Neuronal stem cell (in vitro differentiated cells): Measurements from ENCODE around the gene SNX25. TPM values are rescaled to one million over a fixed set of nuclear protein-coding genes. Genes with fewer than 3 reads are reported as not detected.

Experiments
- DNase-seq: peaks from one replicate; pipeline ENCODE4 v3.0.0-alpha.2; 2013; ENCODE audit warnings: low spot score
- H2AFZ ChIP-seq: one replicate; pipeline ENCODE4 v1.6.1; 2013; ENCODE audit warnings: mild to moderate bottlenecking, low read length, inconsistent platforms
- H2AK5ac ChIP-seq: 2 replicates; pipeline ENCODE4 v1.6.1; 2013; ENCODE audit warnings: low read depth, mild to moderate bottlenecking, inconsistent platforms, low read length, moderate library complexity, mixed read lengths
- H2BK120ac ChIP-seq: 2 replicates; pipeline ENCODE4 v1.6.1; 2013; ENCODE audit warnings: low read depth, mild to moderate bottlenecking, inconsistent platforms, low read length, moderate library complexity, mixed read lengths
- H2BK12ac ChIP-seq: one replicate; pipeline ENCODE4 v1.6.1; 2013; ENCODE audit warnings: low read length, inconsistent platforms
- H2BK15ac ChIP-seq: 2 replicates; pipeline ENCODE4 v1.6.1; 2013; ENCODE audit warnings: mild to moderate bottlenecking, low read length, inconsistent platforms, mixed read lengths
- H2BK5ac ChIP-seq: one replicate; pipeline ENCODE4 v1.6.1; 2013; ENCODE audit warnings: inconsistent platforms, mild to moderate bottlenecking, low read length, moderate library complexity
- H3K14ac ChIP-seq: one replicate; pipeline ENCODE4 v1.6.1; 2013; ENCODE audit warnings: low read length, inconsistent platforms
- H3K18ac ChIP-seq: 2 replicates; pipeline ENCODE4 v1.6.1; 2013; ENCODE audit warnings: low read length, inconsistent platforms
- H3K23ac ChIP-seq: 2 replicates; pipeline ENCODE4 v1.6.1; 2013; ENCODE audit warnings: low read depth, mild to moderate bottlenecking, mixed read lengths, low read length, inconsistent platforms; ENCODE audit not compliant: poor library complexity
- H3K27ac ChIP-seq: replicated peaks from 3 replicates; pipeline ENCODE4 v1.5.1; 2013; ENCODE audit warnings: low read length, inconsistent platforms
- H3K27me3 ChIP-seq, 3 experiments: 2 replicates each; pipeline ENCODE4 v1.6.1; 2013; ENCODE audit warnings: low read length in 3 of 3, mild to moderate bottlenecking in 2 of 3, inconsistent platforms in 1 of 3, low read depth in 1 of 3, mixed read lengths in 1 of 3, moderate library complexity in 1 of 3; ENCODE audit not compliant: control insufficient read depth in 3 of 3, insufficient read depth in 3 of 3
- H3K36me3 ChIP-seq, 2 donors: replicated peaks in 1 of 2; 2 replicates each; pipeline ENCODE4 v1.6.1; 2013; ENCODE audit warnings: low read length in 2 of 2; ENCODE audit not compliant: control insufficient read depth in 2 of 2, insufficient read depth in 2 of 2
- H3K4ac ChIP-seq: 2 replicates; pipeline ENCODE4 v1.6.1; 2013; ENCODE audit warnings: inconsistent platforms, mild to moderate bottlenecking, low read length, moderate library complexity
- H3K4me1 ChIP-seq, 2 donors: 1 replicate in 1 of 2; 2 replicates in 1 of 2; pipeline ENCODE4 v1.6.1; 2013; ENCODE audit warnings: low read length in 2 of 2, low read depth in 1 of 2; ENCODE audit not compliant: control insufficient read depth in 2 of 2, insufficient read depth in 1 of 2
- H3K4me2 ChIP-seq: one replicate; pipeline ENCODE4 v1.6.1; 2013; ENCODE audit warnings: mild to moderate bottlenecking, low read length, inconsistent platforms; ENCODE audit not compliant: insufficient read depth, poor library complexity, severe bottlenecking
- H3K4me3 ChIP-seq, 2 donors: 2 replicates each; pipeline ENCODE4 v1.5.1; 2013; ENCODE audit warnings: low read length in 2 of 2, mild to moderate bottlenecking in 2 of 2, inconsistent platforms in 1 of 2, moderate library complexity in 1 of 2
- H3K79me1 ChIP-seq: one replicate; pipeline ENCODE4 v1.6.1; 2013; ENCODE audit warnings: low read depth, mild to moderate bottlenecking, inconsistent platforms, low read length, moderate library complexity
- H3K9ac ChIP-seq: one replicate; pipeline ENCODE4 v1.6.1; 2013; ENCODE audit warnings: mild to moderate bottlenecking, low read depth, low read length, inconsistent platforms; ENCODE audit not compliant: poor library complexity
- H3K9me3 ChIP-seq, 2 donors: replicated peaks in 1 of 2; 2 replicates each; pipeline versions ENCODE3 to v1.6.1; 2013; ENCODE audit warnings: low read length in 2 of 2, mild to moderate bottlenecking in 2 of 2, inconsistent platforms in 1 of 2, low read depth in 1 of 2, mixed read lengths in 1 of 2, moderate library complexity in 1 of 2; ENCODE audit not compliant: control insufficient read depth in 2 of 2, insufficient read depth in 1 of 2
- H4K8ac ChIP-seq: one replicate; pipeline ENCODE4 v1.6.1; 2013; ENCODE audit warnings: low read depth, mild to moderate bottlenecking, inconsistent platforms, low read length, moderate library complexity
- H4K91ac ChIP-seq: one replicate; pipeline ENCODE4 v1.6.1; 2013; ENCODE audit warnings: low read length, low read depth, mild to moderate bottlenecking, inconsistent platforms; ENCODE audit not compliant: poor library complexity
- WGBS, 2 donors: extraction: QIAGEN DNeasy Blood & Tissue Kit; methylation state at CpG; one replicate each; pipeline ENCODE4 v1.1.7; 2013; ENCODE audit warnings: missing lambda C conversion rate in 2 of 2, mixed read lengths in 1 of 2; ENCODE audit not compliant: insufficient read length in 2 of 2, insufficient replicate concordance in 1 of 2; ENCODE audit errors: extremely low coverage in 2 of 2; 5-methylcytosine and 5-hydroxymethylcytosine counted together
- polyA plus RNA-seq, 2 experiments: library from polyadenylated mRNA; stranded (reverse); fragments of 200-250 nt; gene quantifications; one replicate each; pipeline ENCODE4 v1.2.3, GENCODE V29; 2013

SNX25 gene
- polyA plus RNA-seq (2013, experiment 1 of 2): 19.4 TPM
- 19.6 TPM for polyA plus RNA-seq (2013, experiment 2 of 2)

DNA sequence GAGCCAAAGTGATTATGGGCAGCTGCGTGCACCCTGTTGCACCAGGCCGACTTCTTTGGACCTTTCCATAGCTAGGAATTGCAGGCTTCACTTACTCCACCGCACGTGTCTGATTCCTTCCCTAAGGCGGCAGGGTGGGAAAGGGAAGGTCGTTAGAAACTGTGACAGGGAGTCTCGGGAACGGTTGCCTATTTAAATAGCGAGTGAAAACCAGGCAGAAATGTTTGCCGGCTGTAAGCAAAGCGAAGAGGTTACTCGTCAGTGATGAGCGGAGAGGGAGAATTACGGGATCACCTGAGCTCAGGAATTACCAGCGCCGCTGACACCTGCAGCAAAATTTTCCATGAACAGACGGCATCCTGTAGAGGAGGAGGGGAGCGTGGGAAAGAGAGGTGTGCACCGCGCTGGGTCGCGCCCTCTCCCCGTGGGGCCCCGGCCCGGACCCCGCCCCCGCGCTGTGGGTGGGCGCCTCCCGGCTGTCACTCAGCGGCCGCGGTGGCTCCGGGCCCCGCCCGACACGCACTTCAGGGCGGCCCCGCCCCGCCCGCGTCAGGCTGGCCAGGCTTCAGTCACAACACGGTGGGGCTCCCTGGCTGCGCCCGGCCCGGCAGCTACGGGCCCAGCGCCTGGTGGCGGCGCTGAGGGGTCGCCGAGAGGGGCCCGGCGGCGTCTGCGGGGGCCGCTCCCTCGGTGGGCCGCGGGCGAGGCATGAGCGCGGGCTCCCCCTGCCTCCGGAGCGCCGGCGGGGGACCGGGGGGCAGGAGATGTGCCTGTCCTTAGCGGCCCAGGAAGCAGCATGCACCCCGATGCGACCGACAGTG is at the start of gene SNX25:
Gene SNX25, plus strand, starts transcription at position 568 of the 821 bp plus-strand sequence. Its CDS starts 229 bp downstream, at position 797.
- peak within 1 kb of the TSS; percentile 92 for H3K23ac ChIP-seq
- H3K4me3 ChIP-seq: peak within 1 kb of the TSS; percentile 70 to 88
- no peak within 1 kb of the TSS for H4K91ac ChIP-seq
- no CpG with 5 or more reads among the region's 72 CpGs for WGBS, 2 donors
- H3K4ac ChIP-seq: no peak within 1 kb of the TSS
- no peaks in the 10 kb centered on the region for H3K36me3 ChIP-seq
- H3K27me3 ChIP-seq: no peaks in the 10 kb centered on the region
- H2AK5ac ChIP-seq: peak within 1 kb of the TSS; percentile 76
- DNase-seq: peak; percentile 86
- H3K79me1 ChIP-seq: peaks cover 3% of the 10 kb centered on the region
- H3K14ac ChIP-seq: peak within 1 kb of the TSS; percentile 44
- no peaks in the 10 kb centered on the region for H3K9me3 ChIP-seq
- H3K4me2 ChIP-seq: peak within 1 kb of the TSS; percentile 84
- peak within 1 kb of the TSS; percentile 84 for H2BK120ac ChIP-seq
- peak within 1 kb of the TSS; percentile 90 for H2AFZ ChIP-seq
- H3K4me1 ChIP-seq: peaks cover 10 to 15% of the 10 kb centered on the region in 2 donors
- peak within 1 kb of the TSS; percentile 72 for H3K27ac ChIP-seq
- peak within 1 kb of the TSS; percentile 99 for H3K9ac ChIP-seq
- H4K8ac ChIP-seq: no peak within 1 kb of the TSS
- H3K18ac ChIP-seq: peak within 1 kb of the TSS; percentile 99
- H2BK12ac ChIP-seq: peak within 1 kb of the TSS; percentile 76
- peak within 1 kb of the TSS; percentile 72 for H2BK5ac ChIP-seq
- peak within 1 kb of the TSS; percentile 90 for H2BK15ac ChIP-seq

- no peak for DNase-seq
- no CpG with 5 or more reads among the region's 2 CpGs for WGBS, 2 donors
- H3K4me3 ChIP-seq: no peak overlapping the region
Measured at GRCh38 chr4:185165605-185166063, 43.8 kb upstream of the SNX25 start.

DNA sequence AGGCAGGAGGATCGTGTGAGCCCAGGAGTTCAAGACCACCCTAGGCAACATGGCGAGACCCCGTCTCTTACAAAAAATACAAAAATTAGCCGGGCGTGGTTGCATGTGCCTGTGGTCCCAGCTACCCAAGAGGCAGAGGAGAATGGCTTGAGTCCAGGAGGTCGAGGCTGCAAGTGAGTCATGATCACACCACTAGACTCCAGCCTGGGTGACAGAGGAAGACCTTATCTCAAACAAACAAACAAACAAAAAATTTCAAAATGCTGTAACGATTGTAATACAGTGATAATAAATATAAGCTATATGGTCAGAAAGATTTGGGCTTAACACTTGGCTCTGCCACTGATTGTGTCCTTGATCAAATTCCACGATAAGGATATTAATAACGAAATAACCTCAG is 42.2 kb upstream of the SNX25 start:
- no peak overlapping the region for H4K8ac ChIP-seq
- no peak overlapping the region for H3K4me2 ChIP-seq
- no peaks in the 10 kb centered on the region for H3K9me3 ChIP-seq
- no peaks in the 10 kb centered on the region for H3K27me3 ChIP-seq
- H2AK5ac ChIP-seq: no peak overlapping the region
- no peak overlapping the region for H2BK120ac ChIP-seq
- H3K79me1 ChIP-seq: no peaks in the 10 kb centered on the region
- H2AFZ ChIP-seq: no peak overlapping the region
- no peak overlapping the region for H2BK5ac ChIP-seq
- no peak overlapping the region for H3K4me3 ChIP-seq
- H3K36me3 ChIP-seq: peaks cover 6 to 76% of the 10 kb centered on the region in 2 donors
- H3K4ac ChIP-seq: no peak overlapping the region
- H3K27ac ChIP-seq: no peak overlapping the region
- H2BK12ac ChIP-seq: no peak overlapping the region
- no peak overlapping the region for H3K9ac ChIP-seq
- no peak overlapping the region for H2BK15ac ChIP-seq
- no CpG with 5 or more reads among the region's 9 CpGs for whole genome bisulfite sequencing, 2 donors
- no peak overlapping the region for H3K18ac ChIP-seq
- H3K4me1 ChIP-seq: peaks cover 5 to 7% of the 10 kb centered on the region in 2 donors
- H3K23ac ChIP-seq: no peak overlapping the region
- no peak overlapping the region for H4K91ac ChIP-seq
- no peak for DNase-seq
- H3K14ac ChIP-seq: no peak overlapping the region

More at GRCh38 chr4:185165605-185166063, 43.8 kb upstream of the SNX25 start:
- Histone ChIP-seq H3K18ac (no peak overlapping the region), H3K79me1 (no peaks in the 10 kb centered on the region), H3K9me3 (no peaks in the 10 kb centered on the region), H3K14ac (no peak overlapping the region), H3K36me3 (peaks cover 4 to 87% of the 10 kb centered on the region in 2 donors), H2AFZ (no peak overlapping the region), H3K27ac (no peak overlapping the region), H3K9ac (no peak overlapping the region), H3K27me3 (no peaks in the 10 kb centered on the region), H3K23ac (no peak overlapping the region), H2BK120ac (no peak overlapping the region), H2BK5ac (no peak overlapping the region), H3K4ac (no peak overlapping the region), H4K8ac (no peak overlapping the region), H2BK15ac (no peak overlapping the region), H2AK5ac (no peak overlapping the region), H4K91ac (no peak overlapping the region), H3K4me2 (no peak overlapping the region), H2BK12ac (no peak overlapping the region), H3K4me1 (peaks cover 3 to 7% of the 10 kb centered on the region in 2 donors)

GRCh38 chr4:185171373-185172071 is 37.9 kb upstream of the SNX25 start:
- H2BK15ac ChIP-seq: no peak overlapping the region
- no peak overlapping the region for H3K4me3 ChIP-seq
- H3K4me2 ChIP-seq: no peak overlapping the region
- no peak overlapping the region for H3K9ac ChIP-seq
- H4K91ac ChIP-seq: no peak overlapping the region
- no peak overlapping the region for H3K4ac ChIP-seq
- H3K9me3 ChIP-seq: no peaks in the 10 kb centered on the region
- no peaks in the 10 kb centered on the region for H3K27me3 ChIP-seq
- H3K36me3 ChIP-seq: peaks cover 8 to 70% of the 10 kb centered on the region in 2 donors
- H2BK12ac ChIP-seq: no peak overlapping the region
- H3K27ac ChIP-seq: no peak overlapping the region
- no peak overlapping the region for H3K14ac ChIP-seq
- no CpG with 5 or more reads among the region's 2 CpGs for WGBS, 2 donors
- peaks cover 0 to 4% of the 10 kb centered on the region in 2 donors for H3K4me1 ChIP-seq
- DNase-seq: no peak
- no peak overlapping the region for H2AK5ac ChIP-seq
- no peak overlapping the region for H4K8ac ChIP-seq
- no peak overlapping the region for H2BK5ac ChIP-seq
- H3K79me1 ChIP-seq: no peaks in the 10 kb centered on the region
- H2BK120ac ChIP-seq: no peak overlapping the region
- H3K18ac ChIP-seq: no peak overlapping the region
- H3K23ac ChIP-seq: no peak overlapping the region
- no peak overlapping the region for H2AFZ ChIP-seq
